GM12878 (cell line): ENCODE results near the gene NOTCH1. TPM values are rescaled to one million over a fixed set of nuclear protein-coding genes. Genes with fewer than 3 reads are reported as not detected.

Experiments
- ATAC-seq: fragments of 200-7000 bp; cut with Tn5 transposase; 3 replicates; pipeline ENCODE4 v1.9.1; 2020; ENCODE audit warnings: mild to moderate bottlenecking, moderate library complexity
- BruUV-seq: library from RNA; stranded (reverse); fragments of 400-500 nt; replicated peaks from 2 replicates; lab custom pipeline; 2021; lab: Mats Ljungman, UMichigan
- CTCF ChIA-PET: fragments of 300-600 bp; sonication (Branson Sonifier 250); formaldehyde crosslinking; extraction: SDS; loops from one replicate; lab custom pipeline; 2021; ENCODE audit warnings: inconsistent platforms; lab: Yijun Ruan, JAX
- POLR2A ChIA-PET: fragments of 350-600 bp; formaldehyde crosslinking; extraction: SDS; loops from one replicate; lab custom pipeline; 2021; ENCODE audit warnings: inconsistent platforms; lab: Charles Lee
- RAD21 ChIA-PET: fragments of 300-600 bp; sonication (Branson Sonifier 250); formaldehyde crosslinking; loops from one replicate; lab custom pipeline; 2023; ENCODE audit warnings: antibody characterized with exemption; ENCODE audit not compliant: unreplicated experiment; lab: Charles Lee
- SMC1A ChIA-PET: fragments of 300-600 bp; sonication (Branson Sonifier 250); formaldehyde crosslinking; loops from one replicate; lab custom pipeline; 2023; ENCODE audit not compliant: unreplicated experiment, uncharacterized antibody; lab: Charles Lee
- DNase-seq: peaks from one replicate; pipeline ENCODE4 v3.0.0-alpha.2; 2011; ENCODE audit warnings: low read depth, low spot score
- FAIRE-seq: peaks from 3 replicates; lab custom pipeline; 2011; peaks lifted over from hg19 to GRCh38; lab: Jason Lieb, UNC
- H2AFZ ChIP-seq: 2 replicates; pipeline ENCODE4 v1.6.0; 2011; ENCODE audit warnings: low read depth, low read length, control low read depth; ENCODE audit not compliant: control insufficient read depth
- H3K27ac ChIP-seq: 2 replicates; pipeline ENCODE4 v1.5.1; 2011; ENCODE audit warnings: control low read depth; ENCODE audit not compliant: control insufficient read depth, insufficient read depth
- H3K27me3 ChIP-seq, 2 experiments: replicated peaks in 1 of 2; 2 replicates each; pipeline versions ENCODE4 v1.6.0 to v1.6.1; 2011; ENCODE audit warnings: low read length in 1 of 2; ENCODE audit not compliant: control insufficient read depth in 2 of 2, insufficient read depth in 2 of 2
- H3K36me3 ChIP-seq, 2 experiments: 2 replicates each; pipeline ENCODE4 v1.5.1; 2011; ENCODE audit warnings: low read length in 1 of 2; ENCODE audit not compliant: control insufficient read depth in 2 of 2, insufficient read depth in 2 of 2
- H3K4me1 ChIP-seq: 2 replicates; pipeline ENCODE4 v1.6.1; 2011; ENCODE audit warnings: mild to moderate bottlenecking, low read length, moderate library complexity, mixed read lengths; ENCODE audit not compliant: control insufficient read depth, insufficient read depth
- H3K4me2 ChIP-seq: 2 replicates; pipeline ENCODE4 v1.6.0; 2011; ENCODE audit warnings: control low read depth; ENCODE audit not compliant: control insufficient read depth, insufficient read depth
- H3K4me3 ChIP-seq: fragments of 200-600 bp; sonication (generic); 2 replicates; pipeline ENCODE4 v1.5.1; 2016
- H3K79me2 ChIP-seq: 2 replicates; pipeline ENCODE4 v1.6.0; 2011; ENCODE audit warnings: low read length; ENCODE audit not compliant: control insufficient read depth, insufficient read depth
- H3K9ac ChIP-seq: 2 replicates; pipeline ENCODE4 v1.8.0; 2011; ENCODE audit warnings: low read length, control low read depth, mixed read lengths; ENCODE audit not compliant: control insufficient read depth, insufficient read depth
- H3K9me3 ChIP-seq: replicated peaks from 3 replicates; pipeline ENCODE4 v1.5.1; 2011; ENCODE audit warnings: mild to moderate bottlenecking, low read length; ENCODE audit not compliant: control insufficient read depth, insufficient read depth
- H4K20me1 ChIP-seq: 2 replicates; pipeline ENCODE4 v1.6.0; 2011; ENCODE audit not compliant: control insufficient read depth, insufficient read depth
- NR2F1 ChIP-seq: fragments of 450-650 bp; conservative IDR thresholded peaks from 2 replicates; pipeline ENCODE4 v1.6.1; 2017; ENCODE audit warnings: mild to moderate bottlenecking
- WGBS: methylation state at CpG from one replicate; pipeline ENCODE4 v1.1.6; 2016; ENCODE audit warnings: low lambda C conversion rate; ENCODE audit not compliant: insufficient replicate concordance, insufficient coverage; ENCODE audit errors: missing lambda C conversion rate; 5-methylcytosine and 5-hydroxymethylcytosine counted together
- in situ Hi-C: fragments of 300-500 bp; cut with MboI; formaldehyde crosslinking; loops from 9 replicates; pipeline ENCODE4 v1.14.3; 2018; ENCODE audit warnings: mixed read lengths
- intact Hi-C: fragments of 100-400 bp; cut with micrococcal nuclease; formaldehyde crosslinking; loops from one replicate; pipeline ENCODE4 v1.14.2; 2022; ENCODE audit not compliant: unreplicated experiment
- microRNA-seq: library from miRNA; unstranded; fragments of <30 nt; microRNA quantifications from one replicate; pipeline ENCODE4, GENCODE V29; 2018
- polyA plus RNA-seq, 11 experiments: library from polyadenylated mRNA; depleted of rRNA in 4 of 11; unstranded in 6 of 11; stranded (reverse) in 5 of 11; fragments of >200 nt; fragmentation: Nextera tagmentation in 4 of 11; fragmentation: Illumina TruSeq in 1 of 11; extraction: Ambion mirVana in 4 of 11; extraction: Trizol in 1 of 11; gene quantifications; 1 replicate in 1 of 11; 2 replicates in 10 of 11; pipeline versions ENCODE4 v1.2.1 to v1.2.3, GENCODE V29; 2011 to 2016; ENCODE audit warnings: inconsistent platforms in 2 of 11, missing spikeins in 2 of 11, low read depth in 1 of 11
- small RNA-seq: library from RNA; depleted of rRNA; stranded (forward); fragments of <200 nt; gene quantifications from one replicate; pipeline ENCODE3, GENCODE V24; 2014
- total RNA-seq, 4 experiments: library from RNA; depleted of rRNA in 3 of 4; stranded (reverse); fragments of >200 nt in 3 of 4; fragmentation: Illumina TruSeq in 1 of 4; extraction: Trizol in 1 of 4; gene quantifications; 2 replicates each; pipeline versions ENCODE4 v1.2.1 to v1.2.3, GENCODE V29; 2013 to 2021
- TF ChIP-seq, protein P1 (sequence below): IDR thresholded peaks from 2 replicates; pipeline ENCODE4 v1.6.1; 2011; ENCODE audit warnings: mild to moderate bottlenecking, low read depth, low read length, moderate library complexity; ENCODE audit not compliant: insufficient replicate concordance
- TF ChIP-seq, protein P2 (sequence below): fragments of 450-650 bp; IDR thresholded peaks from 2 replicates; pipeline ENCODE4 v1.6.1; 2017; ENCODE audit warnings: mild to moderate bottlenecking, low read depth, inconsistent platforms; ENCODE audit not compliant: poor library complexity, severe bottlenecking

NOTCH1 gene
- total and polyA plus RNA-seq, 10 of the 15 experiments (the other 5 are each of a cell fraction or from before 2014, with no cell fraction given), result 0.02 to 40.0 (median 3.7) TPM

DNA sequence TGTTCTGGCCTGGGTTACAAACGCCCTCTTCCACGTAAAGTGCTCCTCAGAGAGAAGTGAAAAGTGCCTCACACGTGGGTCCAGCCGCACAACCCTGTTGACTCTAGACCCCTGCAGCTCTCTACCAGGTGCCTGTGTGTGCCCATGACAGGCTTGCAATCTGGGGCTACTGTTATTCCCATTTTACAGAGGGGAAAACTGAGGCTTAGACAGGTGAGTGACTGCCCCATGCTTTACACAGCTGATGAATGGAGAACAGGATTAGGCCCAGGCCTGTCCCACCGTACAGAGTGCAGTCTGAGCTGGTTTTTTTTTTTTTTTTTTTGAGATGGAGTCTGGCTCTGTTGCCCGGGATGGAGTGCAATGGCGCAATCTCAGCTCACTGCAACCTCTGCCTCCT, 100.0 kb downstream of the NOTCH1 start:
- ATAC-seq (no peak), DNase-seq (no peak), FAIRE-seq (no peak)
- Histone ChIP-seq H4K20me1 (no peaks in the 10 kb centered on the region; the same call in 1 of the 2 replicates), H3K79me2 (no peaks in the 10 kb centered on the region), H2AFZ (no peak overlapping the region), H3K4me1 (no peaks in the 10 kb centered on the region), H3K27ac (no peak overlapping the region), H3K27me3 (no peaks in the 10 kb centered on the region), H3K4me3 (no peak overlapping the region), H3K36me3 (peaks cover 27 to 32% of the 10 kb centered on the region in 2 experiments), H3K4me2 (no peak overlapping the region), H3K9me3 (no peaks in the 10 kb centered on the region), H3K9ac (no peak overlapping the region)
- WGBS, result 99% methylated on average over 5 of the region's 7 CpGs
- ChIA-PET SMC1A (no interaction called here), RAD21 (no interaction called here), POLR2A (interaction anchor here (0.7 kb wide), 2 partner anchors 11 to 28 kb away, joined by 3 to 6 read pairs; no protein-coding TSS in a partner anchor), CTCF (interaction anchor here (0.9 kb wide), 1 partner anchor 302 kb away, joined by 3 read pairs; no protein-coding TSS in a partner anchor)
- TF ChIP-seq NR2F1, result no peak
- TF ChIP-seq, protein P1, sequence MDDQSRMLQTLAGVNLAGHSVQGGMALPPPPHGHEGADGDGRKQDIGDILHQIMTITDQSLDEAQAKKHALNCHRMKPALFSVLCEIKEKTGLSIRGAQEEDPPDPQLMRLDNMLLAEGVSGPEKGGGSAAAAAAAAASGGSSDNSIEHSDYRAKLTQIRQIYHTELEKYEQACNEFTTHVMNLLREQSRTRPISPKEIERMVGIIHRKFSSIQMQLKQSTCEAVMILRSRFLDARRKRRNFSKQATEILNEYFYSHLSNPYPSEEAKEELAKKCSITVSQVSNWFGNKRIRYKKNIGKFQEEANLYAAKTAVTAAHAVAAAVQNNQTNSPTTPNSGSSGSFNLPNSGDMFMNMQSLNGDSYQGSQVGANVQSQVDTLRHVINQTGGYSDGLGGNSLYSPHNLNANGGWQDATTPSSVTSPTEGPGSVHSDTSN, result no peak
- TF ChIP-seq, protein P2, sequence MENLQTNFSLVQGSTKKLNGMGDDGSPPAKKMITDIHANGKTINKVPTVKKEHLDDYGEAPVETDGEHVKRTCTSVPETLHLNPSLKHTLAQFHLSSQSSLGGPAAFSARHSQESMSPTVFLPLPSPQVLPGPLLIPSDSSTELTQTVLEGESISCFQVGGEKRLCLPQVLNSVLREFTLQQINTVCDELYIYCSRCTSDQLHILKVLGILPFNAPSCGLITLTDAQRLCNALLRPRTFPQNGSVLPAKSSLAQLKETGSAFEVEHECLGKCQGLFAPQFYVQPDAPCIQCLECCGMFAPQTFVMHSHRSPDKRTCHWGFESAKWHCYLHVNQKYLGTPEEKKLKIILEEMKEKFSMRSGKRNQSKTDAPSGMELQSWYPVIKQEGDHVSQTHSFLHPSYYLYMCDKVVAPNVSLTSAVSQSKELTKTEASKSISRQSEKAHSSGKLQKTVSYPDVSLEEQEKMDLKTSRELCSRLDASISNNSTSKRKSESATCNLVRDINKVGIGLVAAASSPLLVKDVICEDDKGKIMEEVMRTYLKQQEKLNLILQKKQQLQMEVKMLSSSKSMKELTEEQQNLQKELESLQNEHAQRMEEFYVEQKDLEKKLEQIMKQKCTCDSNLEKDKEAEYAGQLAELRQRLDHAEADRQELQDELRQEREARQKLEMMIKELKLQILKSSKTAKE, result no peak
- intact Hi-C loops, result no loop called here
- in situ Hi-C loops, result no loop called here
- no TSS peak for BruUV-seq

Small RNAs within 50 kb of the gene (microRNA-seq; reads per million reads assigned to microRNA genes)
- gene MIR4673 (0.56 reads per million), gene MIR4674 (not detected)

Small RNAs within 50 kb of the gene (small RNA-seq; reads per million reads assigned to genes)
- gene MIR4673, result not detected
- gene MIR4674, result not detected

Other genes with a start within 250 kb of the NOTCH1 start
Only the 7 nearest of the 17 such genes appear.
- gene SNAPC4, start 145.9 kb downstream of the NOTCH1 start, total RNA-seq (2014; rRNA removed), result 7.7 and 8.8 TPM in 2 replicates
- 5.1 and 5.2 TPM in 2 replicates for gene SNAPC4, start 145.9 kb downstream of the NOTCH1 start, total RNA-seq (2014; rRNA removed; fragmentation: Illumina TruSeq; extraction: Trizol)
- 16.4 and 19.8 TPM in 2 replicates for gene SNAPC4, start 145.9 kb downstream of the NOTCH1 start, total RNA-seq (2021)
- 2.4 and 3.5 TPM in 2 replicates for gene SNAPC4, start 145.9 kb downstream of the NOTCH1 start, polyA plus RNA-seq (2011; rRNA removed)
- 7.1 and 8.7 TPM in 2 replicates for gene SNAPC4, start 145.9 kb downstream of the NOTCH1 start, polyA plus RNA-seq (2014; fragmentation: Illumina TruSeq; extraction: Trizol)
- under 1 TPM; 0.42 to 0.43 TPM for gene SNAPC4, start 145.9 kb downstream of the NOTCH1 start, polyA plus RNA-seq (2014; fragmentation: Nextera tagmentation; extraction: Ambion mirVana)
- 16.9 and 18.1 TPM in 2 replicates for gene SNAPC4, start 145.9 kb downstream of the NOTCH1 start, polyA plus RNA-seq (2014; rRNA removed)
- 1 to 10 TPM; 6.8 to 7.2 TPM for gene SNAPC4, start 145.9 kb downstream of the NOTCH1 start, polyA plus RNA-seq (2016; fragmentation: Nextera tagmentation; extraction: Ambion mirVana)
- gene ENTR1, start 135.4 kb downstream of the NOTCH1 start, total RNA-seq (2014; rRNA removed), result 58.4 and 61.2 TPM in 2 replicates
- 35.5 and 38.4 TPM in 2 replicates for gene ENTR1, start 135.4 kb downstream of the NOTCH1 start, total RNA-seq (2014; rRNA removed; fragmentation: Illumina TruSeq; extraction: Trizol)
- gene ENTR1, start 135.4 kb downstream of the NOTCH1 start, total RNA-seq (2021), result 75.4 and 81.7 TPM in 2 replicates
- gene ENTR1, start 135.4 kb downstream of the NOTCH1 start, polyA plus RNA-seq (2011; rRNA removed), result 47.7 and 55.4 TPM in 2 replicates
- 19.0 and 43.7 TPM in 2 replicates for gene ENTR1, start 135.4 kb downstream of the NOTCH1 start, polyA plus RNA-seq (2014; fragmentation: Illumina TruSeq; extraction: Trizol)
- gene ENTR1, start 135.4 kb downstream of the NOTCH1 start, polyA plus RNA-seq (2014; fragmentation: Nextera tagmentation; extraction: Ambion mirVana), result 10 to 100 TPM in 1 of 2 experiments, 1 to 10 TPM in 1; 8.2 to 20.4 TPM
- 96.4 and 105 TPM in 2 replicates for gene ENTR1, start 135.4 kb downstream of the NOTCH1 start, polyA plus RNA-seq (2014; rRNA removed)
- gene ENTR1, start 135.4 kb downstream of the NOTCH1 start, polyA plus RNA-seq (2016; fragmentation: Nextera tagmentation; extraction: Ambion mirVana), result 10 to 100 TPM; 10.5 to 14.9 TPM
- gene PMPCA, start 135.4 kb downstream of the NOTCH1 start, total RNA-seq (2014; rRNA removed), result 61.7 and 67.9 TPM in 2 replicates
- gene PMPCA, start 135.4 kb downstream of the NOTCH1 start, total RNA-seq (2014; rRNA removed; fragmentation: Illumina TruSeq; extraction: Trizol), result 40.8 and 47.3 TPM in 2 replicates
- 85.9 and 89.8 TPM in 2 replicates for gene PMPCA, start 135.4 kb downstream of the NOTCH1 start, total RNA-seq (2021)
- 80.3 and 82.5 TPM in 2 replicates for gene PMPCA, start 135.4 kb downstream of the NOTCH1 start, polyA plus RNA-seq (2011; rRNA removed)
- gene PMPCA, start 135.4 kb downstream of the NOTCH1 start, polyA plus RNA-seq (2014; fragmentation: Illumina TruSeq; extraction: Trizol), result 63.1 and 69.0 TPM in 2 replicates
- gene PMPCA, start 135.4 kb downstream of the NOTCH1 start, polyA plus RNA-seq (2014; fragmentation: Nextera tagmentation; extraction: Ambion mirVana), result 10 to 100 TPM in 1 of 2 experiments, 1 to 10 TPM in 1; 8.1 to 12.3 TPM
- gene PMPCA, start 135.4 kb downstream of the NOTCH1 start, polyA plus RNA-seq (2014; rRNA removed), result 90.0 and 93.0 TPM in 2 replicates
- gene PMPCA, start 135.4 kb downstream of the NOTCH1 start, polyA plus RNA-seq (2016; fragmentation: Nextera tagmentation; extraction: Ambion mirVana), result 100 to 1,000 TPM; 123 to 137 TPM
- 6.6 and 7.4 TPM in 2 replicates for gene INPP5E, start 106.2 kb downstream of the NOTCH1 start, total RNA-seq (2014; rRNA removed)
- gene INPP5E, start 106.2 kb downstream of the NOTCH1 start, total RNA-seq (2014; rRNA removed; fragmentation: Illumina TruSeq; extraction: Trizol), result 3.4 and 3.6 TPM in 2 replicates
- 13.0 and 15.6 TPM in 2 replicates for gene INPP5E, start 106.2 kb downstream of the NOTCH1 start, total RNA-seq (2021)
- 4.6 and 7.1 TPM in 2 replicates for gene INPP5E, start 106.2 kb downstream of the NOTCH1 start, polyA plus RNA-seq (2011; rRNA removed)
- gene INPP5E, start 106.2 kb downstream of the NOTCH1 start, polyA plus RNA-seq (2014; fragmentation: Illumina TruSeq; extraction: Trizol), result 2.1 and 3.4 TPM in 2 replicates
- 1 to 10 TPM in 1 of 2 experiments, under 1 TPM in 1; 0.24 to 1.2 TPM for gene INPP5E, start 106.2 kb downstream of the NOTCH1 start, polyA plus RNA-seq (2014; fragmentation: Nextera tagmentation; extraction: Ambion mirVana)
- 14.8 and 16.0 TPM in 2 replicates for gene INPP5E, start 106.2 kb downstream of the NOTCH1 start, polyA plus RNA-seq (2014; rRNA removed)
- 1 to 10 TPM; 4.7 to 5.9 TPM for gene INPP5E, start 106.2 kb downstream of the NOTCH1 start, polyA plus RNA-seq (2016; fragmentation: Nextera tagmentation; extraction: Ambion mirVana)
- gene SEC16A, start 63.0 kb downstream of the NOTCH1 start, total RNA-seq (2014; rRNA removed), result 14.7 and 17.6 TPM in 2 replicates
- 8.3 and 10.0 TPM in 2 replicates for gene SEC16A, start 63.0 kb downstream of the NOTCH1 start, total RNA-seq (2014; rRNA removed; fragmentation: Illumina TruSeq; extraction: Trizol)
- 52.6 and 59.1 TPM in 2 replicates for gene SEC16A, start 63.0 kb downstream of the NOTCH1 start, total RNA-seq (2021)
- gene SEC16A, start 63.0 kb downstream of the NOTCH1 start, polyA plus RNA-seq (2011; rRNA removed), result 7.3 and 9.9 TPM in 2 replicates
- 26.5 and 36.0 TPM in 2 replicates for gene SEC16A, start 63.0 kb downstream of the NOTCH1 start, polyA plus RNA-seq (2014; fragmentation: Illumina TruSeq; extraction: Trizol)
- gene SEC16A, start 63.0 kb downstream of the NOTCH1 start, polyA plus RNA-seq (2014; fragmentation: Nextera tagmentation; extraction: Ambion mirVana), result 10 to 100 TPM; 12.4 to 16.6 TPM
- 25.9 and 28.0 TPM in 2 replicates for gene SEC16A, start 63.0 kb downstream of the NOTCH1 start, polyA plus RNA-seq (2014; rRNA removed)
- gene SEC16A, start 63.0 kb downstream of the NOTCH1 start, polyA plus RNA-seq (2016; fragmentation: Nextera tagmentation; extraction: Ambion mirVana), result 10 to 100 TPM; 44.6 to 44.7 TPM
- 0.06 and 0.16 TPM in 2 replicates for gene EGFL7, start 116.9 kb upstream of the NOTCH1 start, total RNA-seq (2014; rRNA removed)
- gene EGFL7, start 116.9 kb upstream of the NOTCH1 start, total RNA-seq (2014; rRNA removed; fragmentation: Illumina TruSeq; extraction: Trizol), result not detected in 2 replicates
- gene EGFL7, start 116.9 kb upstream of the NOTCH1 start, total RNA-seq (2021), result 0.46 and 0.64 TPM in 2 replicates
- 0.06 and 0.11 TPM in 2 replicates for gene EGFL7, start 116.9 kb upstream of the NOTCH1 start, polyA plus RNA-seq (2011; rRNA removed)
- not detected in 2 replicates for gene EGFL7, start 116.9 kb upstream of the NOTCH1 start, polyA plus RNA-seq (2014; fragmentation: Illumina TruSeq; extraction: Trizol)
- gene EGFL7, start 116.9 kb upstream of the NOTCH1 start, polyA plus RNA-seq (2014; fragmentation: Nextera tagmentation; extraction: Ambion mirVana), result not detected
- 0.27 TPM in 1 of 2 replicates, not detected in the other for gene EGFL7, start 116.9 kb upstream of the NOTCH1 start, polyA plus RNA-seq (2014; rRNA removed)
- under 1 TPM in 1 of 2 experiments, not detected in 1; 0.19 TPM for gene EGFL7, start 116.9 kb upstream of the NOTCH1 start, polyA plus RNA-seq (2016; fragmentation: Nextera tagmentation; extraction: Ambion mirVana)
- 16.2 and 18.9 TPM in 2 replicates for gene AGPAT2, start 141.4 kb upstream of the NOTCH1 start, total RNA-seq (2014; rRNA removed)
- gene AGPAT2, start 141.4 kb upstream of the NOTCH1 start, total RNA-seq (2014; rRNA removed; fragmentation: Illumina TruSeq; extraction: Trizol), result 6.8 and 7.1 TPM in 2 replicates
- 22.5 TPM in 2 replicates for gene AGPAT2, start 141.4 kb upstream of the NOTCH1 start, total RNA-seq (2021)
- gene AGPAT2, start 141.4 kb upstream of the NOTCH1 start, polyA plus RNA-seq (2011; rRNA removed), result 6.5 and 17.5 TPM in 2 replicates
- gene AGPAT2, start 141.4 kb upstream of the NOTCH1 start, polyA plus RNA-seq (2014; fragmentation: Illumina TruSeq; extraction: Trizol), result 0.92 and 6.0 TPM in 2 replicates
- under 1 TPM; 0.10 to 0.47 TPM for gene AGPAT2, start 141.4 kb upstream of the NOTCH1 start, polyA plus RNA-seq (2014; fragmentation: Nextera tagmentation; extraction: Ambion mirVana)
- 25.4 and 28.5 TPM in 2 replicates for gene AGPAT2, start 141.4 kb upstream of the NOTCH1 start, polyA plus RNA-seq (2014; rRNA removed)
- gene AGPAT2, start 141.4 kb upstream of the NOTCH1 start, polyA plus RNA-seq (2016; fragmentation: Nextera tagmentation; extraction: Ambion mirVana), result 10 to 100 TPM; 19.5 to 23.7 TPM